ENCODE measurements around the gene BMI1.
"Not testable (repeated sequence)": the region's sequence is repeated elsewhere in the genome, so short reads cannot be mapped to it uniquely, and the experiment has no call there.

The BMI1 gene

GRCh38 chr10:22320591-22321155 lies at the start of gene BMI1:
Gene BMI1 (plus strand): TSS chr10:22321099. CDS start chr10:22326450, 5,351 bp downstream.
- DNase-seq, result no peak

DNA sequence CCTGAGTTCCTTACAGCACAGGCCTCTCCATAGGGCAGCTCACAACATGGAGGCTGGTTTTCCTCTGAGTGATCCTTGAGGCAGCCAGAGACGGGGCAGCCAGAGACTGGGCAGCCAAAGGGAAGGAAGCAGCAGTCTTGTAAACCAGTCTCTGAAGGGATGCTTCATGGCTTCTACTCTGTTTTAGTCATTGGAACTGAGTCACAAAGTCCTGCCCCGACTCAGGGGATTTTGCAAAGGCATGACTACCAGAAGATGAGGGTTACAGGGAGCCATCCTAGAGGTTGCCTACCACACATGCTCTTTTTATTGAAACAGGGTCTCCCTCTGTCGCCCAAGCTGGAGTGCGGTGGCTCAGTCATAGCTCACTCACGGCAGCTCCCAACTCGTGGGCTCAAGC lies 49.1 kb upstream of the BMI1 start:
- DNase-seq, result no peak

DNA sequence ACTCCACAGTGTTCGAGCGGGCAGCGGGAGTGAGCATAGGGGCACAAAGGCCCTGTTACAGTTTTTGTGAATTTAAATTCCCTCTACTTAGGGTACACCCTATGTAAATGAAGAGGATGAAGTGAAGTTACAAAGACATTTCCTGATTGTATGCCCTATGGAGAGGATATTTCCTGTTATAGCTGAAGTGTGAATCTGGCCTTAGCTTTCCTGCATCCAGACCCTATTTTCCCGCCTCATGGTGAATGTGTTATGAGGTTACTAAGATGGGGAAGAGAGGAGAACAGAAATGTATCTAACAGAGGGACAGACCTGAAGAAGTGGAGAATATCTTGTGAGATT lies 42.5 kb upstream of the BMI1 start:
- no peak for DNase-seq

GRCh38 chr10:22280078-22280477 lies 40.8 kb upstream of the BMI1 start:
- DNase-seq, result no peak

DNA sequence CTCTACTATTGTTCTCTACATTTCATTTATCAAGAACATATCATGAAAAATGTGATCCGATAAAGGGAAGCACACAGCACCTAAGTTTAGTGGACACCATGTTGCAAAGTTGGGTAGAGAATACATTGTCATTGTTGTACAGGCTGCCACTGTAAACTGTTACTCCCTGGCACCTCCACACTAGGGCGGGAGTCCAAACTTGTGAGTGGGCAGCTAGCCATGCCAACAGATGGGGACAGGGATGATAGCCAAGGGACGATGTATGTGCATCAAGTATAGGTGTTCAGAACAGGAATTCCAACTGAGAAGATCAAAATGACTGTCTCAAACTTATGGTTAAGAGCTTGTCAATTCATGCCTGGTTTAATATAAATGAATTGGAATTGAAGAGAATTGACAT lies 35.8 kb upstream of the BMI1 start:
- no peak for DNase-seq

- DNase-seq, result no peak
Measured at GRCh38 chr10:22293747-22294404, 27.0 kb upstream of the BMI1 start.

DNA sequence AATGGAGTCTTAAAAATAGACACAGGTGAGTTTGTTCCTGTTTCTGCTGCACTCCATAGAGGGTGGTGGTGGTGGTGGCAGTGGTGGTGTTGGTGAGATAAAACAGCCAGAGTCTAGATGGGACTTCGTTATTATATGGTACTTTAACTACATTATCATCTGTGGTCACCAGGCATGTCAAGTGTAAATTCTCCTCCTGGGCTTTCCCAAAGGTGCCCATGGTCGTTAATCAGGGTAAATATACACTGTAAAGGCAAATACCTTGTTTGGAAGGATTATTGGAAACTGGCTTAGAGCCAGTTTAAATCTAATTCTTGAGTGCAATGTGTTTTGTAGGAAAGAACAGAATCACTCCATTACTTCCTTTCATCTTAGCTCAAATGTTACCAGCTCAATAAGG lies 26.2 kb upstream of the BMI1 start:
- DNase-seq, result no peak

- no peak for DNase-seq
Measured at GRCh38 chr10:22301193-22301592, 19.7 kb upstream of the BMI1 start.

- no peak for DNase-seq
Measured at GRCh38 chr10:22303461-22303860, 17.4 kb upstream of the BMI1 start.

GRCh38 chr10:22305721-22306120 lies 15.2 kb upstream of the BMI1 start:
- DNase-seq, result no peak

DNA sequence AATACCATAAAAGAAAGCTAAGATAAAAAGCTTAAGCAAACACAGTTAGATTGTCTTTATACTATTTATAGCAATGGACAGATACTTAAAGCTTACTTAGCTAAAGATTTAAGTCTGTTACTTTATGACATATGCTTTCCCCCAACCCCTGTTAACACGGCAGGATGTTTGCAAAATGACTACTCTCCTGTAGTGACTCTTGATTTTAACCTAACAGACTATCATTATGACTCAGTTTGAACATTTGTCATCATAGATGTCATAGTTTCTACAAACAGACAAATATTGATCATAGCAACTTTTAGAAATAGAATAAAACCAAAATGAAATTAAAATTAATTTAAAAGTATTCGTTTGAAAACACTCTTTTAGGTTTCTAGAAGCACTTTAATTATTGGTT lies 12.5 kb upstream of the BMI1 start:
- no peak for DNase-seq

DNA sequence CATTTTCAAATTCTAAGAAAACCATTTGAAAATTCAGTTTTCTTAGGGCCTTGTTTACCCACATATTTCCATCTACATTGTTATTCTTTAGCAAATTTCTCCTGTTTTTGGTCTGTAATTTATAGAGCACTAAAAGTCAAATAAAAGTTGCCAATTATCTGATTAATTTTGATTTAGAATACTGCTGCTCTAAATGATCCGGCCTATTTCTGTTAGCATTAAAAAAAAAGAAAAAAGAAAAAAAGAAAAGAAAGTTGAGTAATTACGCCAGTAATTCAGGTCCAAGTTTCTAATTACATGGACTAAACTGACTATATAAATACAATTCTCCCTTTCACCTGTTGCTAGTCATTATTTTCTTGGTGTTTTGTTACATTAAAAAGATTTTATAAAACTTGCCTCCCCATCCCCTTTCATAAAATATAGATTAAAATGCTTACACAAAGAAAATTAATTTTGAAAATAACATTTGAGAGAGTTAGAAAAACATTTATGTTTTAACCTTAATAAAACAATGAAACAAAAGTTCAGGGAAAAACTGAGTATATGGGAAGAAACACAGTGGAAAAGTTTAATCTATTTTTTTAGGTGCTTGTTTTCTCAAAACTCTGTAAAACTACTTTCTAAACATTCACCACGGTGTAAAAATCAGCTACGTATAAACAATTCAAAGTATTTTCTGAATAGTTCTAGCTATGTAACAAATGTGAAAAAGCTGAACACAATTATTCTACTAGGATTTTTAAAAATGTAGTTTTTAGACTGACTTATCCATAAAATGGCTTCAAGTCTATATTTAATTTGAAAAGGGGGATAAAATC lies 11.5 kb upstream of the BMI1 start:
- DNase-seq, result no peak

- DNase-seq, result not testable (repeated sequence)
Measured at GRCh38 chr10:22310012-22310411, 10.9 kb upstream of the BMI1 start.

DNA sequence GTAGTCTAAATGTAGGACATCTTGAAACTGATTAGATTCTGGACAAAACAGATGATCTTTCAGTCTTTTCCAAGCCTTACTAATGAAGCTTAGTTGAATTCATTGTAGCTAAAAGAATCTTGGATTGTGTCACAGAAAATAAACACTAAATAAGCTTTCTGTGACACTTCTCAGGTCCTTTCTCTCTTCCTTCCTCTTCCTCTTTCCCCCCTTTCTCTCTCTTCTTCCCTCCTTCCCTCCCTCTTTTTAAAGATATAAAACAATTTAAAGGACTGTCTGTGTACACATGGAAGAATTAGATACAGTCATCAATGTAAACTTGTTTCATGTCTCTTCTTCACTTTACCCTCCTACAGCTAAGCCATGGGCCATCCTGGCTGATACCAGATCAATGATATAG lies 10.0 kb upstream of the BMI1 start:
- no peak for DNase-seq

DNA sequence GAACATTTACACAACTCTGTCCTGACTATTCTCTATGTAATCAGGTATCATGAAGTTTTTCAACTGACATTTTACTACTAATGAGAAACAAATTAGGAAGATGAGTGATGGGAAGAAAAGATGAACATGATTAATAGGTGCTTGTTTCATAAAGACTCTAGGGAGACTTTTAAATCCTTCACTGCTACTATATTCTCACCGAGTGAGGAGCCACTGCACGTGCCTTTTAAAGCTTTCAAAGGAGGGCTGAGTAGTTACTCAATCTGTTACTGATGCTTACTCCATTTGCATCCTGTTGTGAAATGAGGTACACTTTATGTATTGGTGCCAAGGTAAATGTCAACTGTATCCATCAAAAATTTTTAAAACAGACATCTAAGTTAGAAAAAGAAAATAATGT lies 6.0 kb upstream of the BMI1 start:
- DNase-seq, result no peak

GRCh38 chr10:22315455-22316285 lies 5.2 kb upstream of the BMI1 start:
- no peak for DNase-seq

DNA sequence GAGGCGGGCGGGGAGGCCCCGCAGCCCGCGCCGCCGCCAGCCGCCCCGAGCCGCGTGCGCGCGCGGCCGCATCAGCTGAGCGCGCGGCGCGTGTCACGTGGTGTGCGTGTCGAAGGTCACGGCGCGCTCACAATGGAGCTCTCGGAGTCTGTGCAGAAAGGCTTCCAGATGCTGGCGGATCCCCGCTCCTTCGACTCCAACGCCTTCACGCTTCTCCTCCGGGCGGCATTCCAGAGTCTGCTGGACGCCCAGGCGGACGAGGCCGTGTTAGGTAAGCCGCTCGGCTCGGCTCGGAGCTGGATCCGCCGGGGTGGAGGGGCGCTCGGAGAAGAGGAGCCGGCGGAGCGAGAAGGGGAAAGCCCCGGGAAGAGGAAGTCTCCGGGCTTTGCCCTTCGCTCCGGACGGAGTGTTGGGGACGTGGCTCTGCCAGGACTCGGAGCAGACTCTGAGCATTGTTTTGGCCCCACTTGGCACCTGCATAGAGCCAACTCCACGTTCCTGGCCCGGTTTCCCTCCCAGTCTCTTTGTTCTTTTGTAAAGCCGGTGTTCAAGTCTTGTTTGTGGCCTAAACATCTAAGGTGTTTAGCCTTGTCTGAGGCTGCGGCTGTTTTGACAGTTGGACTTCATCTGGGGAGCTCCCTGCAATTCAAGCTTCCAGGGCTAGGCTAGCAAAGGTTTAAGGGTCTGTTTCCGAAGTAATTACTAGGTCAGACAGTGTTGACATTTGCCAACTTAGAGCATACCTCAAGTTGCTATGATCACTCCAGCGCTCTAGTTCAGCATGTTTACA lies 4.4 kb upstream of the BMI1 start, which contains the start of gene COMMD3:
Gene COMMD3 (plus strand): TSS at position 103 of the 790 bp plus-strand sequence. CDS start 30 bp downstream, at position 133.
- peak; percentile 70 to 72 for DNase-seq

DNA sequence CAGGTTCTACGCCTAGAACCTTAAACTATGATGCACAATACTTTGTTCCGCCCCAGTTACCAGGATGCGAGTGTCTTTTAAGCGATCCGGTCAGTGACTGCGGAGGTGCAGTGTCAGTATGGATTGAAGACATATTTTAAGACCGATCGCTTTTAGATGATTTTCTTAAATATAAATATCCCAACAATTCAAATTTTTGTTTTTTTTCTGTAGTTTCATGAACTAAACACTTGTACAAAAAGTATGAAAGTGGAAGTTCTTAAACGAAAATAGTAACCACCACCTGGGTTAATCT lies 3.9 kb upstream of the BMI1 start:
- DNase-seq, result no peak

GRCh38 chr10:22317771-22318565 lies 2.9 kb upstream of the BMI1 start:
- DNase-seq, result no peak

- DNase-seq, result no peak
Measured at GRCh38 chr10:22318772-22319171, 2.1 kb upstream of the BMI1 start.

- no peak for DNase-seq
Measured at GRCh38 chr10:22319547-22319979, 1.3 kb upstream of the BMI1 start.
